OCI-LY1 (cell line): ENCODE measurements around the gene TNFAIP8L3.

Source experiments
- EZH2 ChIP-seq: fragments of 200-600 bp; sonication (generic), shearing (Covaris generic); IDR thresholded peaks from 2 replicates; pipeline ENCODE4 v1.8.0; 2017; ENCODE audit warnings: borderline replicate concordance, mixed run types, mild to moderate bottlenecking, antibody characterized with exemption, low read length, moderate library complexity, mixed read lengths
- TF ChIP-seq, protein P1 (sequence below): fragments of 200-600 bp; sonication (generic), shearing (Covaris generic); IDR thresholded peaks from 2 replicates; pipeline ENCODE4 v1.5.1; 2017; ENCODE audit warnings: mild to moderate bottlenecking, antibody characterized with exemption, low read length, moderate library complexity, mixed read lengths

GRCh38 chr15:51053571-51053970 lies 41.1 kb downstream of the TNFAIP8L3 start:
- no peak for TF ChIP-seq EZH2
- TF ChIP-seq, protein P1, sequence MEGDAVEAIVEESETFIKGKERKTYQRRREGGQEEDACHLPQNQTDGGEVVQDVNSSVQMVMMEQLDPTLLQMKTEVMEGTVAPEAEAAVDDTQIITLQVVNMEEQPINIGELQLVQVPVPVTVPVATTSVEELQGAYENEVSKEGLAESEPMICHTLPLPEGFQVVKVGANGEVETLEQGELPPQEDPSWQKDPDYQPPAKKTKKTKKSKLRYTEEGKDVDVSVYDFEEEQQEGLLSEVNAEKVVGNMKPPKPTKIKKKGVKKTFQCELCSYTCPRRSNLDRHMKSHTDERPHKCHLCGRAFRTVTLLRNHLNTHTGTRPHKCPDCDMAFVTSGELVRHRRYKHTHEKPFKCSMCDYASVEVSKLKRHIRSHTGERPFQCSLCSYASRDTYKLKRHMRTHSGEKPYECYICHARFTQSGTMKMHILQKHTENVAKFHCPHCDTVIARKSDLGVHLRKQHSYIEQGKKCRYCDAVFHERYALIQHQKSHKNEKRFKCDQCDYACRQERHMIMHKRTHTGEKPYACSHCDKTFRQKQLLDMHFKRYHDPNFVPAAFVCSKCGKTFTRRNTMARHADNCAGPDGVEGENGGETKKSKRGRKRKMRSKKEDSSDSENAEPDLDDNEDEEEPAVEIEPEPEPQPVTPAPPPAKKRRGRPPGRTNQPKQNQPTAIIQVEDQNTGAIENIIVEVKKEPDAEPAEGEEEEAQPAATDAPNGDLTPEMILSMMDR: no peak
